GM20431 (cell line): Measurements from ENCODE around the gene SLC1A5.

Experiments
- in situ Hi-C: fragments of 300-500 bp; cut with MseI, MboI; formaldehyde crosslinking; loops from one replicate; pipeline ENCODE4 v1.15.0; 2020; ENCODE audit warnings: low sequenced_read_pairs; ENCODE audit not compliant: unreplicated experiment

Gene SLC1A5

GRCh38 chr19:46746281-46747057 is 41.9 kb downstream of the SLC1A5 start, which contains the start of gene STRN4:
TSS of gene STRN4 (minus strand) at chr19:46746450. CDS start at chr19:46746430, 20 bp downstream.
- in situ Hi-C loops = no loop called here

DNA sequence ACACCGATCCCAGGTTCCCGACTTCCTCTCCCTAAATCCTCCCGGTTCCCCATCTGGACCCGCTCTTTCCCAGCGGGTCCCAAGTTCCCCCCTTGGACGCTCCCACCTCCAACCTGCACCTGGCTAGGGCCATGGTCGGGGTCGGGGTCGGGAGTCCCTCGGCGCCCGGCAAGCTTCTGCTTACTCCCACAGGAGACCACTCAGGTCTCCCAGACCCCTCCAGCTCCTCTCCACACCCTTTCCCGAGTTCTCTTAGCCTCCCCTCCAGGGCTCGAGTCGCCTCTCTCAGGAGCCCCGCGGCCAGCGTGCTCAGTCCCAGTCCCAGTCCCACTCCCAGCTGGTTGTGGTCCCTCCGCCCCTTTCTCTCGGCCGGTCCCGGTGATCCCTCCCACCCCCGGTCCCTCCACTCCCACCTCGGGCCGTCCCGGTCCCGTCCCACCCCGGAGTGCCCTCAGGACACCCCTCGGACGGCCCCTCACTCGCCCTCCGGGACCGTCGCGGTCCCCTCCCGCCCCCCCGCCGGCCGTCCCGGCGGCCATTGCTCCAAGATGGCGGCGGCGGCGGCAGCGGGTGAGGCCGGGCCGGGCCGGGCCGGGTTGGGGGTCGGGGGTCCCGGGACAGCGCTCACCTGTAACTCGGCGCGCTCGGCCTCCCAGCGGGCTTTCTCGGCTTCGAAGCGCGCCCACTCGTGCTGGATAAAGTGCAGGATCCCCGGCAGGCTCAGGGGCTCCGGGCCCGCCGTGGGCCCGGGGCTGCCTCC is 42.7 kb downstream of the SLC1A5 start, which contains the start of gene FKRP:
Gene FKRP, plus strand, starts transcription at position 537 of the 760 bp plus-strand sequence. CDS start 9,394 bp downstream, outside the sequence.
- in situ Hi-C loops = no loop called here

DNA sequence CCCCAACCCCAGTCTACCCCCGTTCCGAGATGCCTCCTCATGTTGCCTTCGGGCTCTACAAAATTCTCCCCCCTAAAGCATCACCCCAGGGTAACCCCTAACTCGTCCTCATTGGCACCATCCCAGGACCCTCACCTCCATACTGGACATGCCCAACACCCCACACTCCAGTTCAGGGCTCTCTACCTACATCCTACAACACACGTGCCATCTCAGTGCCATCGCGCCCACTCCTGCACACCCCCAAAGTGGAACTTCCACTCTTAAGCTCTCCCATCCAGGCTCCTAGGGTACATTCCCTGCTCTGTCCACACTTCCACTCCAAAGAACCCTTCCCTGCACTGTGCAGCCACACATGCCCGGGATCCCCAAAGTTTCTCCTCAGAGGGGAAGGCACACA is 43.4 kb downstream of the SLC1A5 start:
- in situ Hi-C loops = no loop called here

DNA sequence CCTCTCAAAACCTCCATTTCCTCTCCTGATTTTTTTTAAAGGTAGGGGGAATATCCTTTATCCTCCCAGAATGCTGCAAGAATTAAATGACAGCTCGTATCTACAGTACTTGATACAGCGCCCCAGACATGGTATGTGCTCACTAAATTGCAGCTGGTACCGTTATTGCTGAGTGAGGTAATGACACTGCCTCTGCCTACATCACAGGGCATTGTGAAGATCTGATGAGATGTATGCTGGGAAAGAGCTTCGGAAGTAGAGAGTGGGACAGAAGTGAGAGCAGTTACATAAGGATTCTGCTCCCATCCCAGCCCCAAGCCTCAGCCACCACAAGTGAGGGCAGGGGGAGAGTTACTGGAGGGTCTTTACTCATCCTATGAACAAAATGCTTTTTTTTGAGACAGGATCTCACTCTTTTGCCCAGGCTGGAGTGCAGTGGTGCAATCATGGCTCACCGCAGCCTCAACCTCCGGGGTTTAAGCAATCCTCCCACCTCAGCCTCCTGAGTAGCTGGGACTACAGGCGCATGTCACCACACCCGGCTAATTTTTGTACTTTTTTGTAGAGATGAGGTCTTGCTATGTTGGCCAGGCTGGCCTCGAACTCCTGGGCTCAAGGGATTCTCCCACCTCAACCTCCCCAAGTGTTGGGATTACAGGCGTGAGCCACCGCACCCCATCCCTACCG is 44.2 kb downstream of the SLC1A5 start:
- in situ Hi-C loops = no loop called here

- in situ Hi-C loops = no loop called here
Observed at GRCh38 chr19:46742926-46743480, 45.4 kb downstream of the SLC1A5 start.

DNA sequence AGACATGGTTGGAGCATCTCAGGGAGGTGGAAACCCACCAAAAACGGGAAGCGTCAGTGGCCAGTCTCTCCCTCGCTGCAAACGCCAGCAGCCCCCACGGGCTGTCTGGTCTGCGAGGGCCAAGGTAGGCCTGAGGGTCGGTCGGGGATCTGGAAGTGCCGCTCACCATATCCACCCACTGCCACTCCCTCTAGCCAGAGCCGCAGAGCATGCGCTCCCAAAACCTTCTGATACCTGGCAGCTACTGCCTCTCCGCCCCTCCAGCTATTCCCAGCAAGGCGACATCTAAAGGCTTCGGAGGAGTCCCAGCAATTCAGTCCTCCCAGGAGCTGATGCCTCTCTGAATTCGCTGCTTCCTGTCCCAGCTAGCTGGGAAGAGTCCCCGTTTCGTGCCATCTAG is 46.9 kb downstream of the SLC1A5 start:
- in situ Hi-C loops = no loop called here

- in situ Hi-C loops = no loop called here
Observed at GRCh38 chr19:46739290-46739771, 49.1 kb downstream of the SLC1A5 start.

- in situ Hi-C loops = no loop called here
Observed at GRCh38 chr19:46737761-46738171, 50.6 kb downstream of the SLC1A5 start.

- in situ Hi-C loops = no loop called here
Observed at GRCh38 chr19:46737298-46737654, 51.1 kb downstream of the SLC1A5 start.

- in situ Hi-C loops = no loop called here
Observed at GRCh38 chr19:46736531-46737297, 51.7 kb downstream of the SLC1A5 start.

DNA sequence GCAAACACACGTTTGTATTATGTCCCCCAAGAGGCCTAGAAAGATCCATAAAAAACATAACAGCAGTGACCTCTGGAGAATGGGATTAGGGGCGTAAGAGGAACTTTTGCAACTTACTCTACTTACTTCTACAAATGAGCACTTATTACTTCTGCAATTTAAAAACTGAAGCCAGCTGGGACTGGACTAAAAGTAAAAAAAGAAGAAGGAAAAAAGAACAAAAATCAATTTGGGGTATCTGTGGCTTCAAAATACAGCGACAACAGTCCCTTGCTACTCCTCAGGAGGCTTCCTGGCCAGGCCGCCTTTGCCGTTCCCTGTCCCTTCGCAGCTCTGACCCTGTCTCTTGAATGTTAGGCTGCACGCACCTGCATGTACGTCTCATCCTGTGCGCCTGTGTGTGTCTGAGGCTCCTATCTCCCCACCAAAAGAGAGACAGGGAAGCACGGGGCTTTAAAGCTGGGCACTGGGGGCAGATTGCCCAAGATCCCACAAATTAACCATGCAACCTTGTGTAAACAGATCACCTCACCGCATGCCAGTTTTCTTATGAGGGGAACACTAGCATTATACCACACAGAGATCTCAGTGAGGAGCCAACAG is 54.6 kb downstream of the SLC1A5 start:
- in situ Hi-C loops = no loop called here

GRCh38 chr19:46732966-46733689 is 55.3 kb downstream of the SLC1A5 start:
- in situ Hi-C loops = no loop called here

DNA sequence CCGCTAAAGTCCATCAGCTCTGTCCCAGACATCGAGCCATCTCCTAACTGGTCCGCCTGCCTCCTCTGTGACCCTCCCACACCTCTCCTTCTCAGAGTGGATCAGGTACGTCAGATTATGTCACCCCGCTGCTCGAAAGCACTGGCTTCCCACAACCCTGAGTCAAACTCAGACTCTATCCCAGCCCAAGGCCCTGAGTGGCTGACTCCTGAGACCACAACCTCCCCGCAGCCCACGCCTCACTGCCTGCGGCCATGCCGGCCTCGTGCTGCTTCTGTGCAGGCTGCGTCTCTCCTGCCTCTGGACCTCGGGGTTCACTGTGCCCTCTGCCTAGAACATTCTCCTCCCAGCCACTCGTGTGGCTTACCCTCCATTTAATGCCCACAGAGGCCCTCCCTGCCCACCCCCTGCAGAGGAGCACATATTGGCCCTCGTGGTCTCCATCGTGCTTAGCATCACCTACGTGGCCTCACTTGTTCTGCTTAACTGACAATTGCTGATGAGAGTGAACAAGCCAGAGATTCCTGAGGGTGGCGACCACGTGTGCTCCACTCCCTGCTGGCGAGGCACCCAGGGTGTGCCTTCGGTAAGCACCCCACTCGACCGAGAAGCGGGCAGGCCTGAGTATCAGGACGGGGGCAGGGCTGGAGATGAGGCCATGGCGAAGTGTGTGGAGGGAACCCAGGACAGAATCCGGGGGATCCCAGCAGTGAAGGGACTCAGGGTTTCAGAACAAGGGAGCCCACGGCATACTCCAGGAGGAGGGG is 56.0 kb downstream of the SLC1A5 start:
- in situ Hi-C loops = no loop called here

DNA sequence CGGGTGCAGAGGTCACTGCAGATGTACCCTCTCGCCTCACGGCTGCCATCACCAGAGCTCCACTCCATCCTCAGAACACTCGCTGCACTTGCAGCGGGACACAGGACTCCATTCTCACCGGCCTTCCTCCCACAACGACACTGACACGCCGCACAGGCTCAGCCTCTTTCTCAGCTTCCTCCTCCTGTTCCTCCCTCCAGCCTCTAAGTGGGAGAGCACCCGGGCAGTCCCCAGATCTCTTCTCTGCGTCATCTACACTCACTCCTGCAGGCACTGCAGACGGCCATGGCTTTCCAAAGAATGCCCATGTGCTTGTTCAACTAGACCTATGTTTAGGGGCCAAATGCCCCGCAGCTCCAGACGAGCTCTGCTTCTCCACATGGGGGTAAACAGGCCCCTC is 56.8 kb downstream of the SLC1A5 start:
- in situ Hi-C loops = no loop called here

- in situ Hi-C loops = no loop called here
Observed at GRCh38 chr19:46731007-46731501, 57.3 kb downstream of the SLC1A5 start.

DNA sequence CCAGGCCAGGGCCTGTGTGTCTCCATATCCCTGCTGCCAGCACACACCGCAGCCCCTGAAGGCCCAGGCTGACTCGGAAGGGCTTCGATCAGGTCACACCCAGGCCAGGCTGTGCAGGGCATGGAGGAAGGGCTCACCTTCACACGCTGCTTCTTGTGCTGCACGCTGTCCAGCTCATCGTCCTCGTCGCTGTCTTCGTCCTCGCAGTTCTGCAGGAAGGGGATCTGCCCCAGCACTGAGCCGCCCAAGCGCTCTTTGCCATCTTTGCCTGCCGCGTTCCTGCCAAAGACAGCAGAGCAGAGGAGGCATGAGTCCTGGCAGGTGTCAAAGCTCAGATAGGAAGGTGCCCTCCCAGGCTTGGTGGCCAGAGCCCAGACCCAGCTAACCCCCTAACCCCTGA is 57.8 kb downstream of the SLC1A5 start:
- in situ Hi-C loops = no loop called here

DNA sequence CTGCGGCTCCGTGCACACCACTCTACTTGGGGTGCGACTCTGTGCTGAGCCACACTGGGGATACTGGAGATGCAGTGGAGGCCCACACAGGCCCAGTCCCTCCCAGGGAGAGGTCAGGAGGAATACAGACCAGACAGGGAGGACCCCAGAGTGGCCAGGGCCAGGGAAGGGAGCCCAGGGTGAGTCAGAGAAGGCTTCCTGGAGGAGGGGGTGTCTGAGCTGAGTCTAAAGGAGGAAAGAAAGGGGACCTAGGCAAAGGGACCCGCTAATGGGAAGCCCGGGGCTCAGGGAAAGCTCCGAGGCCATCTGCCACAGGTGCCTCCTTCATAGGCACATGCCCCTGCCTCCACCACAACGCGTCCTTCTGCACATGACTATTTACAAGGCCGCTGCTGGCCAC is 58.2 kb downstream of the SLC1A5 start:
- in situ Hi-C loops = no loop called here

DNA sequence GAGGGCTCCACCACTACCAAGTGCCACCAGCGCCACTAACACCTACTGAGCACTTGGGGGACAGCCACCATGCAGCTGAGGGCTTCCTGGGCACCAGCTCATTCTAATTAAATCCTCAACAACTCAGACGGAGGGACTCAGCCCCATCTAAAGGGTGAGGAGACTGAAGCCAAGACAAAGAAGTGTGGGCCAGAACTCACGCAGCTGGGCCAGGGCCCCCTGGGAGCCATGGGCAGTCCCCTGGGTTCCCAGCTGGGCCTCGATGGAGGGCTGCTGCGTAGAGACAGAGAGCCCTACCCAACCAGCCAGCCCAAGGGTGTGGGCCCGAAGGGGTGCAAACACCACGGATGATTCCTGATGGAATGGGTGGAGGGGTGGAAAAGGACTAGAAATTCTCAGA is 58.7 kb downstream of the SLC1A5 start:
- in situ Hi-C loops = no loop called here
